Psoas muscle (tissue), 8 donors: Measurements from ENCODE around the gene RABGAP1L. TPM values are rescaled to one million over a fixed set of nuclear protein-coding genes. Genes with fewer than 3 reads are reported as not detected.

Experiments
- ATAC-seq, 4 donors: fragments of 200-7000 bp; cut with Tn5 transposase; one replicate each; pipeline ENCODE4 v1.9.1; 2020; ENCODE audit warnings: moderate library complexity in 3 of 4, mild to moderate bottlenecking in 2 of 4
- DNase-seq, 2 donors: peaks; one replicate each; pipeline ENCODE4 v3.0.0-alpha.2; 2020
- H3K27ac ChIP-seq: fragments of 200-600 bp; one replicate; pipeline ENCODE4 v1.8.0; 2022
- H3K27me3 ChIP-seq, 3 donors: fragments of 200-600 bp in 1 of 3; one replicate each; pipeline versions ENCODE4 v1.6.1 to v1.8.0; 2013 to 2022; ENCODE audit warnings: low read length in 2 of 3, mild to moderate bottlenecking in 2 of 3, moderate library complexity in 1 of 3; ENCODE audit not compliant: insufficient read depth in 3 of 3
- H3K36me3 ChIP-seq, 2 donors: fragments of 200-600 bp in 1 of 2; one replicate each; pipeline versions ENCODE4 v1.6.1 to v1.8.0; 2013 to 2022; ENCODE audit warnings: low read depth in 1 of 2, mild to moderate bottlenecking in 1 of 2, moderate library complexity in 1 of 2; ENCODE audit not compliant: insufficient read depth in 1 of 2
- H3K4me1 ChIP-seq: fragments of 200-600 bp; one replicate; pipeline ENCODE4 v1.8.0; 2022
- H3K4me3 ChIP-seq: fragments of 200-600 bp; one replicate; pipeline ENCODE4 v1.8.0; 2022; ENCODE audit warnings: mild to moderate bottlenecking
- H3K9me3 ChIP-seq: fragments of 200-600 bp; one replicate; pipeline ENCODE4 v1.8.0; 2022
- WGBS, 3 donors: extraction: QIAGEN DNeasy Blood & Tissue Kit; methylation state at CpG; one replicate each; pipeline versions ENCODE4 v1.1.6 to v1.1.7; 2013; 5-methylcytosine and 5-hydroxymethylcytosine counted together
- intact Hi-C, 2 donors: fragments of 100-400 bp; cut with DNase I; formaldehyde crosslinking; loops; one replicate each; pipeline versions ENCODE4 v1.11.0 to v1.14.2; 2022
- polyA plus RNA-seq, 3 donors: library from polyadenylated mRNA; stranded (reverse); fragments of 200-250 nt; gene quantifications; one replicate each; pipeline ENCODE4 v1.2.3, GENCODE V29; 2013
- total RNA-seq, 4 donors: library from RNA; stranded (reverse); fragmentation: NEBNext Ultra II Directional in 2 of 4; extraction: Animal tissue kit (Norgen Biotek cat#: 25700) in 2 of 4; gene quantifications; one replicate each; pipeline versions ENCODE4 v1.2.1 to v1.2.4, GENCODE V29; 2021 to 2023
- TF ChIP-seq, protein P1 (sequence below): fragments of 200-600 bp; IDR thresholded peaks from one replicate; pipeline ENCODE4 v1.8.0; 2022; ENCODE audit warnings: antibody characterized with exemption
- donor health status: healthy with polysubstance abuse.
- donor health status: DM: no; HTN: no; CAD: no; lungs with moderate emphysema.
- donor health status: Bipolar disorder and iron deficiency.
- donor health status: healthy.
- donor health status: DM: yes; HTN: yes; CAD: no.
- donor health status: DM: no; HTN: no; CAD: no.
- donor health status: DM: no; HTN: no; CAD: no.
- donor health status: DM: yes; HTN: yes; CAD: no.

Gene RABGAP1L
- total and polyA plus RNA-seq, 7 donors: 2.9 to 14.4 (median 8.7) TPM

DNA sequence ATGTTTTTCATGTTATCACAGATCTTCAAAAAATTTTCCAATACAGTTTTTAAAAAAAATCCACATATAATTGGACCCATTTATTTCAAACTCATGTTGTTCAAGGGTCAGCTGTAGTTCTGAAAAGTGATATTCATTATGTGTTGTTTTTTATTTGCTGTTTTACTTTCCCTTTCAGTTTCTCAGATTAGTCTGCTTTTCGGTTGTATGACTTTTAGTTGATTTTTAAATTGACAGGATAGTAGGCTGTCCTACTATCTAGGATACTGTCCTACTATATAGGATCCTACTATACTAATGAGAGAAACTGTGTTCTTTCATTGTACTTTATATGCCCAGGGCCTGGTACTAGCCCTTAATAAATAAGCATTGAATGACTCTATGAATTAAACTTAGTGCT, 254.9 kb downstream of the RABGAP1L start:
- no peak for DNase-seq
- H3K4me1 ChIP-seq: no peaks in the 10 kb centered on the region
- 61 to 62% (median 61%) methylated on average over 1 of the region's 1 CpG for WGBS, 3 donors
- no peak overlapping the region for H3K4me3 ChIP-seq
- TF ChIP-seq, protein P1, sequence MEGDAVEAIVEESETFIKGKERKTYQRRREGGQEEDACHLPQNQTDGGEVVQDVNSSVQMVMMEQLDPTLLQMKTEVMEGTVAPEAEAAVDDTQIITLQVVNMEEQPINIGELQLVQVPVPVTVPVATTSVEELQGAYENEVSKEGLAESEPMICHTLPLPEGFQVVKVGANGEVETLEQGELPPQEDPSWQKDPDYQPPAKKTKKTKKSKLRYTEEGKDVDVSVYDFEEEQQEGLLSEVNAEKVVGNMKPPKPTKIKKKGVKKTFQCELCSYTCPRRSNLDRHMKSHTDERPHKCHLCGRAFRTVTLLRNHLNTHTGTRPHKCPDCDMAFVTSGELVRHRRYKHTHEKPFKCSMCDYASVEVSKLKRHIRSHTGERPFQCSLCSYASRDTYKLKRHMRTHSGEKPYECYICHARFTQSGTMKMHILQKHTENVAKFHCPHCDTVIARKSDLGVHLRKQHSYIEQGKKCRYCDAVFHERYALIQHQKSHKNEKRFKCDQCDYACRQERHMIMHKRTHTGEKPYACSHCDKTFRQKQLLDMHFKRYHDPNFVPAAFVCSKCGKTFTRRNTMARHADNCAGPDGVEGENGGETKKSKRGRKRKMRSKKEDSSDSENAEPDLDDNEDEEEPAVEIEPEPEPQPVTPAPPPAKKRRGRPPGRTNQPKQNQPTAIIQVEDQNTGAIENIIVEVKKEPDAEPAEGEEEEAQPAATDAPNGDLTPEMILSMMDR: no peak
- no peaks in the 10 kb centered on the region for H3K27me3 ChIP-seq
- H3K27ac ChIP-seq: no peak overlapping the region
- intact Hi-C loops: no loop called here
- H3K9me3 ChIP-seq: no peaks in the 10 kb centered on the region
- ATAC-seq: no peak
- no peaks in the 10 kb centered on the region for H3K36me3 ChIP-seq

DNA sequence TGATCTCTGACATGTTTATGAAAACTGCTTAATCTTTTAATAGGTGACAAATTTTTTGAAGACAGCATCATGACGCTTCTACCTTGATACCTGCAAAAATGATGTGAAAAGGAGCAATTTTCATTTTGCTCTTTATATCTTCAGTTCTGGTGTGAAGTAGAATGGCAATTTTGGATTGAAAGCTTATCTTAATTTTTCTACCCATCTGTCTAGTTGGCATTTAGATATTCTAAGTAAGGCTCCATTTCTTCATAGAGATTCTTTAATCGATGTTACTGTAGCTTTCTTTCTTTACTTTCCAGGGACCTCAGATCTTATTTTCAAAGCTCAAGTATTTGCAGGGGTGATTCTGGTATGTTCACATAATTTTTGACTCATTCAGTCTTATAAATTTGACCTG, 256.2 kb downstream of the RABGAP1L start:
- Histone ChIP-seq H3K36me3 (no peaks in the 10 kb centered on the region), H3K9me3 (no peaks in the 10 kb centered on the region), H3K27ac (no peak overlapping the region), H3K4me1 (no peaks in the 10 kb centered on the region), H3K4me3 (no peak overlapping the region), H3K27me3 (no peaks in the 10 kb centered on the region)
- intact Hi-C loops: no loop called here
- 94 to 97% (median 96%) methylated on average over 2 of the region's 2 CpGs for WGBS, 3 donors
- DNase-seq (no peak), ATAC-seq (no peak)
- TF ChIP-seq, protein P1: no peak

DNA sequence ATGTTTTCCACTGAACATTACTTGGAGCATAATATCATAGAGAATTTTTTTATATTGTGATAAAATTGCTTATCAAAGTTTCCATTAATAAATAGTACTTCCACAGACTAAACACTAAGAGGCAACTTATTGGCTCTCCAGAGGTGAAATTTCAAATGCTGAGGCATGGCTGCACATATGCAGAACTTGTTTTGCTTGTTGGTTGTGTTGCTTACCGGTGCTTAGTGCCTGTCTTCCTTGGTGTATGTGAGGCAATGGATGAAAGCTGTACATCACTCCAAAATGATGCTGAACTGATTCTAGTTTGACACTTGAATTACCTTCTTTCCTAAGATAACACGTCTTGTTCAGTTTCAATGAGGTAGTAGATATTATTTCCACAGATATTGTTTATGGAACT, 258.6 kb downstream of the RABGAP1L start:
- no peak for DNase-seq
- Histone ChIP-seq H3K9me3 (no peaks in the 10 kb centered on the region), H3K27ac (no peak overlapping the region), H3K4me1 (no peaks in the 10 kb centered on the region), H3K27me3 (no peaks in the 10 kb centered on the region), H3K4me3 (no peak overlapping the region), H3K36me3 (no peaks in the 10 kb centered on the region)
- TF ChIP-seq, protein P1: no peak
- intact Hi-C loops: no loop called here
- 90 to 98% (median 92%) methylated on average over 2 of the region's 2 CpGs for WGBS, 3 donors
- ATAC-seq: no peak

DNA sequence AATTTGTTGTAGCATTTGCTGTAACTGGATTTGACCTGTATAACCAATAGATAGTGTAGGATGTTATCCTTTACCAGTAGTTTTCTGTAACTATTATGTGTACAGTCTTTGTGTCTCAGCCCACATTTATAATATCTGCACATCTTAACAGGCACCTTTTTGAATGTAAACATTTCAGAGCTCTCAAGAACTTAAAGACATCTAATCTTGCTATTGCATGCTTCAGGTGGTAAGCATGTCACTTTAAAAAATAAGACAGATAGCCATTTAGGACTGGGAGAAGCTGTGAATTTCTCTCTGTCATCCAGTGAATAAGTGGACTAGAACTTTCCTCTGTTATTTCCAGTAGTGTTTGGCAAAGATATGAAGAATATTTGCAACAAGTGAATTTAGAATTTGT, 265.8 kb downstream of the RABGAP1L start:
- Histone ChIP-seq H3K27ac (no peak overlapping the region), H3K36me3 (no peaks in the 10 kb centered on the region), H3K27me3 (no peaks in the 10 kb centered on the region), H3K4me1 (no peaks in the 10 kb centered on the region), H3K9me3 (no peaks in the 10 kb centered on the region), H3K4me3 (no peak overlapping the region)
- TF ChIP-seq, protein P1: no peak
- ATAC-seq (no peak), DNase-seq (no peak)
- intact Hi-C loops: no loop called here

DNA sequence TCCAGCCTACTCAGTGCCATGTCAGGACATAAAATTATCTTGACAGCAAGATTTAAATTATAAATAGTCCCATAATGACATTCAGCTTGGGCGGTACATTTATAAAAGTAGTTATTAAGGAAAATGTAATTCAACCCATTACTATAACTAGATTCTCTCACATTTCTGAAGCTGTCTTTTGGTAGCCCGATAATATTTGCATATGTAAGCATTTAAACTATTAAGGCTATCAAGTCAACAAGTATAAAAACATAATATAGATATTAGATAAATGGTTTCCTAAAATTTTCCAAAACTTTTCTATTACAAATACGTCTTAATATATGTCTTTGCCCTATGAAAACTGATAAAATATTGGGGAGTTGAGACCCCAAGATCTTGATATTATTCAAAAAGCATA, 266.8 kb downstream of the RABGAP1L start:
- ATAC-seq: no peak
- TF ChIP-seq, protein P1: no peak
- Histone ChIP-seq H3K9me3 (no peaks in the 10 kb centered on the region), H3K36me3 (no peaks in the 10 kb centered on the region), H3K4me3 (no peak overlapping the region), H3K4me1 (no peaks in the 10 kb centered on the region), H3K27me3 (no peaks in the 10 kb centered on the region), H3K27ac (no peak overlapping the region)
- WGBS, 3 donors: 89 to 95% (median 92%) methylated on average over 3 of the region's 3 CpGs
- intact Hi-C loops: no loop called here
- no peak for DNase-seq
